ENCODE measurements around the gene GPRC6A. TPM values are rescaled to one million over a fixed set of nuclear protein-coding genes. Genes with fewer than 3 reads are reported as not detected.

The GPRC6A gene
- total RNA-seq, 1 donor: not detected

DNA sequence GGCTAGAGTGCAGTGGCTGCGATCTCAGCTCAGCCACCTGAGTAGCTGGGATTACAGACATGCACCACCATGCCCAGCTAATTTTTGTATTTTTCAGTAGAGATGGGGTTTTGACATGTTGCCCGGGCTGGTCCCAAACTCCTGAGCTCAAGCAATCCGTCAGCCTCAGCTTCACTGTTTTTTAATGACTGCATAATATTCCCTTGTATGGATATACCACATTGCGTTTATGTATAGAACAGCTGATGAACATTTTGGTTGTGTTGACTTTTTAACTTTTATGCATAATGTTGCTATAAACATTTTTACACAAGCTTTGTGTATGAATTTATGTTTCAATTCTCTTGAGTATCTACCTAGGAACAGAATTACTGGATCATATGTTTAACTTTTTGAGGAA, 43.9 kb upstream of the GPRC6A start:
- no peaks in the 10 kb centered on the region for H3K4me1 ChIP-seq (ENCODE audit: insufficient read depth, low read length)
- H3K27ac ChIP-seq (ENCODE audit: low read depth, low read length): no peak overlapping the region
- no peak overlapping the region for H3K4me3 ChIP-seq (ENCODE audit: insufficient read depth, low read length)
- no peaks in the 10 kb centered on the region for H3K9me3 ChIP-seq (ENCODE audit: low read depth, low read length)
- H3K79me2 ChIP-seq (ENCODE audit: insufficient read depth, low read length): no peaks in the 10 kb centered on the region
- TF ChIP-seq, protein P1, sequence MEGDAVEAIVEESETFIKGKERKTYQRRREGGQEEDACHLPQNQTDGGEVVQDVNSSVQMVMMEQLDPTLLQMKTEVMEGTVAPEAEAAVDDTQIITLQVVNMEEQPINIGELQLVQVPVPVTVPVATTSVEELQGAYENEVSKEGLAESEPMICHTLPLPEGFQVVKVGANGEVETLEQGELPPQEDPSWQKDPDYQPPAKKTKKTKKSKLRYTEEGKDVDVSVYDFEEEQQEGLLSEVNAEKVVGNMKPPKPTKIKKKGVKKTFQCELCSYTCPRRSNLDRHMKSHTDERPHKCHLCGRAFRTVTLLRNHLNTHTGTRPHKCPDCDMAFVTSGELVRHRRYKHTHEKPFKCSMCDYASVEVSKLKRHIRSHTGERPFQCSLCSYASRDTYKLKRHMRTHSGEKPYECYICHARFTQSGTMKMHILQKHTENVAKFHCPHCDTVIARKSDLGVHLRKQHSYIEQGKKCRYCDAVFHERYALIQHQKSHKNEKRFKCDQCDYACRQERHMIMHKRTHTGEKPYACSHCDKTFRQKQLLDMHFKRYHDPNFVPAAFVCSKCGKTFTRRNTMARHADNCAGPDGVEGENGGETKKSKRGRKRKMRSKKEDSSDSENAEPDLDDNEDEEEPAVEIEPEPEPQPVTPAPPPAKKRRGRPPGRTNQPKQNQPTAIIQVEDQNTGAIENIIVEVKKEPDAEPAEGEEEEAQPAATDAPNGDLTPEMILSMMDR (IDR thresholded peaks at IDR 0.05; ENCODE audit: extremely low read depth, low read depth, low read length): no peak
- no peak overlapping the region for H3K4me2 ChIP-seq (ENCODE audit: insufficient read depth, low read length)
- no peak overlapping the region for H2AFZ ChIP-seq (ENCODE audit: low read length)
- no peak for DNase-seq (ENCODE audit: insufficient read length, low spot score, missing footprints)
- H3K27me3 ChIP-seq (ENCODE audit: insufficient read depth, low read length): peaks cover 22% of the 10 kb centered on the region
- H3K36me3 ChIP-seq (ENCODE audit: insufficient read depth, low read length): no peaks in the 10 kb centered on the region
- H4K20me1 ChIP-seq (ENCODE audit: insufficient read depth, low read length): no peaks in the 10 kb centered on the region

DNA sequence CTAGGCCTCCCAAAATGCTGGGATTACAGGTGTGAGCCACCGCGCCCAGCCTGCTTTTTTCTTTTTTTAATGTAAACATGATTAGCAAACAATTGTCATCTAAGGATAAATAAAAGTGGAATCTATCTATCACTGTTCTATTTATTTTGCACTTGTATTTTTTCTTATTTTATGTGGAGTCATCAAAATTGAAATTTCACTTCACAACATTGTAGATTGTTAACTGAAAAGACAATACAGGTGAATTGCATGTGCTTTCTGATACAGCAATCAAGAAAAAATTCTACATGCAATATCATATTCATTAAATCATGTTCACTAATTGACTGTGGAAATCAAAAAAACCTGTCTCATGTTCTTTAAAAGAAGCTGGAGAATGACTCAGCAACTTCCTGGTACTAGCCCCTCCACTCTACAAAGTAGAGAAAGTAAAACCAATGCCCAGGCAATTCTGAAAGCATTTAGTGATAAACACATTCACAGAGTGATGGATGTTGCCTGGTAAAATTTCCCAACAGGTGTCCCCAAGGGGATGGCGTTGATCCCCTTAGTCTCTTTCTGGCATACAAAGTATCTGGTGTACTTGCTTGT, 37.5 kb upstream of the GPRC6A start:
- H3K4me1 ChIP-seq (ENCODE audit: insufficient read depth, low read length): no peaks in the 10 kb centered on the region
- H3K4me3 ChIP-seq (ENCODE audit: insufficient read depth, low read length): no peak overlapping the region
- H2AFZ ChIP-seq (ENCODE audit: low read length): no peak overlapping the region
- no peaks in the 10 kb centered on the region for H3K79me2 ChIP-seq (ENCODE audit: insufficient read depth, low read length)
- no peaks in the 10 kb centered on the region for H3K36me3 ChIP-seq (ENCODE audit: insufficient read depth, low read length)
- TF ChIP-seq, protein P1 (IDR thresholded peaks at IDR 0.05; ENCODE audit: extremely low read depth, low read depth, low read length): no peak
- DNase-seq (ENCODE audit: insufficient read length, low spot score, missing footprints): no peak
- H3K27me3 ChIP-seq (ENCODE audit: insufficient read depth, low read length): no peaks in the 10 kb centered on the region
- no peak overlapping the region for H3K27ac ChIP-seq (ENCODE audit: low read depth, low read length)
- H3K9me3 ChIP-seq (ENCODE audit: low read depth, low read length): no peaks in the 10 kb centered on the region
- no peaks in the 10 kb centered on the region for H4K20me1 ChIP-seq (ENCODE audit: insufficient read depth, low read length)
- H3K4me2 ChIP-seq (ENCODE audit: insufficient read depth, low read length): no peak overlapping the region

DNA sequence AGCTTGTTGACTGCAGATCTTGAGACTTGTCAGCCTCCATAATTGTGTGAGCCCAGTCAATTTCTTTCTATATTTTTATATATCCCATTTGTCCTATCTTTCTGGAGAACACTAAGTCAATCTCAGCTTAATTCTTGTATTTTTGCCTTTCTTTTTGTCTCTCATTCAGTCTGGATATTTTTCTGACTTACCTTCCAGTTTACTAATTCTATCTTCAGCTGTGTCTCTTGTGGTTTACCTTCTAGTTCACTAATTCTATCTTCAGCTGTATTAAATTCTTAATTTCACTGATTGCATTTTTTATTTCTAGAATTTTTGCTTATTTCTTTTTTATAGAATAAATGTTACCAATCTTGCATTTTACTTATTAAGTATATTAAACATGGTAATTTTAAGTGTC, 30.4 kb upstream of the GPRC6A start:
- Histone ChIP-seq H3K4me3 (ENCODE audit: insufficient read depth, low read length) (no peak overlapping the region), H4K20me1 (ENCODE audit: insufficient read depth, low read length) (no peaks in the 10 kb centered on the region), H3K36me3 (ENCODE audit: insufficient read depth, low read length) (no peaks in the 10 kb centered on the region), H2AFZ (ENCODE audit: low read length) (no peak overlapping the region), H3K4me2 (ENCODE audit: insufficient read depth, low read length) (no peak overlapping the region), H3K27me3 (ENCODE audit: insufficient read depth, low read length) (no peaks in the 10 kb centered on the region), H3K9me3 (ENCODE audit: low read depth, low read length) (no peaks in the 10 kb centered on the region), H3K27ac (ENCODE audit: low read depth, low read length) (no peak overlapping the region), H3K79me2 (ENCODE audit: insufficient read depth, low read length) (no peaks in the 10 kb centered on the region), H3K4me1 (ENCODE audit: insufficient read depth, low read length) (no peaks in the 10 kb centered on the region)
- TF ChIP-seq, protein P1 (IDR thresholded peaks at IDR 0.05; ENCODE audit: extremely low read depth, low read depth, low read length): no peak
- DNase-seq (ENCODE audit: insufficient read length, low spot score, missing footprints): no peak

DNA sequence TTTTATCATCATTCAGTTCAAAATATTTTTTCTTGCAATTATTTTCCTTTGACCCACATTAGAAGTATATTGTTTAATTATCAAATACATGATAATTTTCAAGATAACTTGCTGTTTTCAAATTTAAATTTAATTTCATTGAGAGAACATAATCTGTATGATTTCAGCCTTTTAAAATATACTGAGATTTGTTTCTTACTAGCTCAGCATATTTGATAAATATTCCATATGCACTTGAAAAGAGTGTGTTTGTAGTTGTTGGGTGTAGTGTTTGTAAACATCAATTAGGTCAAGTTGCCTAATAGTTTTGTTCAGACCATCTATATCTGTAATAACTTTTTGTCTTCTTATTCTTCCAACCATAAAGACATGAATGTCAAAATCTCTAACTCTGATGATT, 29.2 kb upstream of the GPRC6A start:
- Histone ChIP-seq H3K36me3 (ENCODE audit: insufficient read depth, low read length) (no peaks in the 10 kb centered on the region), H3K27ac (ENCODE audit: low read depth, low read length) (no peak overlapping the region), H2AFZ (ENCODE audit: low read length) (no peak overlapping the region), H3K27me3 (ENCODE audit: insufficient read depth, low read length) (no peaks in the 10 kb centered on the region), H3K4me3 (ENCODE audit: insufficient read depth, low read length) (no peak overlapping the region), H4K20me1 (ENCODE audit: insufficient read depth, low read length) (no peaks in the 10 kb centered on the region), H3K79me2 (ENCODE audit: insufficient read depth, low read length) (no peaks in the 10 kb centered on the region), H3K4me1 (ENCODE audit: insufficient read depth, low read length) (no peaks in the 10 kb centered on the region), H3K9me3 (ENCODE audit: low read depth, low read length) (no peaks in the 10 kb centered on the region), H3K4me2 (ENCODE audit: insufficient read depth, low read length) (no peak overlapping the region)
- no peak for DNase-seq (ENCODE audit: insufficient read length, low spot score, missing footprints)
- TF ChIP-seq, protein P1 (IDR thresholded peaks at IDR 0.05; ENCODE audit: extremely low read depth, low read depth, low read length): no peak

All from osteoblast (primary cell).